Prostate gland (tissue), 2 donors: ENCODE data around the gene MAF. TPM values are rescaled to one million over a fixed set of nuclear protein-coding genes. Genes with fewer than 3 reads are reported as not detected.

Source experiments
- DNase-seq: peaks from one replicate; pipeline ENCODE4 v3.0.0-alpha.2; 2019; ENCODE audit warnings: low spot score
- H3K27ac ChIP-seq, 2 donors: fragments of 200-600 bp; sonication (generic); 2 replicates each; pipeline ENCODE4 v1.5.1; 2017 to 2019
- H3K27me3 ChIP-seq: fragments of 200-600 bp; sonication (generic); replicated peaks from 2 replicates; pipeline ENCODE4 v1.5.1; 2019; ENCODE audit not compliant: insufficient read depth
- H3K36me3 ChIP-seq, 2 donors: fragments of 200-600 bp; sonication (generic); 1 replicate in 1 of 2; 2 replicates in 1 of 2; pipeline versions ENCODE4 v1.5.1 to v1.8.1; 2017 to 2019
- H3K4me1 ChIP-seq: fragments of 200-600 bp; sonication (generic); replicated peaks from 2 replicates; pipeline ENCODE4 v1.5.1; 2019
- H3K4me3 ChIP-seq, 2 donors: fragments of 200-600 bp; sonication (generic); 2 replicates each; pipeline ENCODE4 v1.5.1; 2017 to 2019
- H3K9me3 ChIP-seq: fragments of 200-600 bp; sonication (generic); 2 replicates; pipeline ENCODE4 v1.5.1; 2017
- CTCF ChIP-seq, 4 experiments: fragments of 200-600 bp in 2 of 4; fragments of 450-650 bp in 2 of 4; sonication (generic) in 2 of 4; IDR thresholded peaks; 1 replicate in 3 of 4; 2 replicates in 1 of 4; pipeline ENCODE4 v1.5.1; 2016 to 2019; ENCODE audit warnings: antibody characterized with exemption in 4 of 4, mild to moderate bottlenecking in 2 of 4, moderate library complexity in 2 of 4
- POLR2A ChIP-seq: fragments of 450-650 bp; IDR thresholded peaks from one replicate; pipeline ENCODE4 v1.6.1; 2016; ENCODE audit warnings: antibody characterized with exemption, mild to moderate bottlenecking
- POLR2AphosphoS5 ChIP-seq: sonication (generic); formaldehyde crosslinking; IDR thresholded peaks from one replicate; pipeline ENCODE4 v1.6.1; 2017; ENCODE audit warnings: antibody characterized with exemption
- WGBS: methylation state at CpG from one replicate; pipeline ENCODE4 v1.1.5; 2018; 5-methylcytosine and 5-hydroxymethylcytosine counted together
- intact Hi-C: fragments of 100-400 bp; cut with DNase I; formaldehyde crosslinking; loops from one replicate; pipeline ENCODE4 v1.14.2; 2022
- total RNA-seq, 2 donors: library from RNA; depleted of rRNA; stranded (reverse); fragments of >200 nt; gene quantifications; one replicate each; pipeline ENCODE4 v1.1.0, GENCODE V29; 2016

MAF gene
- total RNA-seq, 2 donors from 2014 or later: 91.4 to 131 TPM

- H3K4me3 ChIP-seq: no peak overlapping the region
- no peak overlapping the region for H3K27ac ChIP-seq
- no peaks in the 10 kb centered on the region for H3K27me3 ChIP-seq
- H3K4me1 ChIP-seq: peaks cover 3% of the 10 kb centered on the region
- WGBS: 64% methylated on average over 9 of the region's 9 CpGs
- intact Hi-C loops: no loop called here
- no peaks in the 10 kb centered on the region for H3K36me3 ChIP-seq
- H3K9me3 ChIP-seq: no peaks in the 10 kb centered on the region
- DNase-seq: no peak
- TF ChIP-seq POLR2AphosphoS5: no peak
- no peak for TF ChIP-seq POLR2A
- TF ChIP-seq CTCF (IDR thresholded peaks at IDR 0.05): no peak
Measured at GRCh38 chr16:79587897-79588296, 12.6 kb downstream of the MAF start.

DNA sequence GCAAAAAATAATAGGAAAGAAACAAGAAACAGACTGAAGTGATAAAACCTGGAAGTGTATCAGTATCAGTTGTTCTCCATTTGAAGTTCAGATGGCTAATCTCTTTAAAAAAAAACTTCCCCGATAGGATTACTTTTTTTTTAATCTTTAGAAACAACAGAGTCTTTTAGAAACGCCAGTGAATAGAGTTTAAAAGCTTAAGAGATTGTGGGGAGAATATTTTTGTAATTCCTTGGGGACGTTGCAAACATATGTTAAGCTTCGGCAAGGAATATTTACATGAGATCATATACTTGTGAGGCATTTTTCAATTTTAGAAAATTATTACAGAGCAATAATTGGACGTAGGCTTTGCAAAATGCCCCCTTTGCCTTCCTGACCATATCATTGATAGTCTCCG lies 13.2 kb downstream of the MAF start:
- H3K4me3 ChIP-seq: no peak overlapping the region
- TF ChIP-seq CTCF (IDR thresholded peaks at IDR 0.05): no peak
- TF ChIP-seq POLR2A: no peak
- no peak for TF ChIP-seq POLR2AphosphoS5
- no peak overlapping the region for H3K27ac ChIP-seq
- intact Hi-C loops: no loop called here
- H3K9me3 ChIP-seq: no peaks in the 10 kb centered on the region
- H3K4me1 ChIP-seq: peaks cover 3% of the 10 kb centered on the region
- 90% methylated on average over 6 of the region's 6 CpGs for WGBS
- no peaks in the 10 kb centered on the region for H3K27me3 ChIP-seq
- DNase-seq: no peak
- no peaks in the 10 kb centered on the region for H3K36me3 ChIP-seq

DNA sequence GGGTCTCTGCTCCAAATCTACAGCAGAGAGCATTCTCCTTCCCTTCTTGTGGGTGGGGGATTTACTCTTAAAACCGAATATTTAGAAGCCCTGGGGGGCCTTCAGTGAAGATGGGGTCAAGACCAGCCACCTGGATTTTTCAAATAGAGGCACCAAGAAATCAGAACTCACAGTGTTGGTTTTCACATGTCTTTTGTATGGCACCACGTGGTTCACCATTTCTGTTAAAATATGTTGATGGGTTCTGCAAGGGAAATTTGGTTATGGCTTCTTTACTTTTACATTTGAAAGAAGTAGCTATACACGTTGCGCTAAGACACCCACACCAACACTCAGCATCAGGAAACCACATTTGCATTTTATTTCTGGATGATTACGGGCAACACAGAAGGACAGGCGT lies 17.7 kb downstream of the MAF start:
- DNase-seq: no peak
- H3K4me1 ChIP-seq: peaks cover under 1% of the 10 kb centered on the region
- no peak overlapping the region for H3K27ac ChIP-seq
- H3K36me3 ChIP-seq: no peaks in the 10 kb centered on the region
- no peak overlapping the region for H3K4me3 ChIP-seq
- intact Hi-C loops: no loop called here
- WGBS: 93% methylated on average over 6 of the region's 6 CpGs
- no peaks in the 10 kb centered on the region for H3K27me3 ChIP-seq
- H3K9me3 ChIP-seq: no peaks in the 10 kb centered on the region
- TF ChIP-seq POLR2A: no peak
- no peak for TF ChIP-seq POLR2AphosphoS5
- no peak for TF ChIP-seq CTCF (IDR thresholded peaks at IDR 0.05)

GRCh38 chr16:79580453-79581191 lies 19.9 kb downstream of the MAF start:
- Histone ChIP-seq H3K9me3 (no peaks in the 10 kb centered on the region), H3K27ac (no peak overlapping the region), H3K4me1 (no peaks in the 10 kb centered on the region), H3K36me3 (no peaks in the 10 kb centered on the region), H3K4me3 (no peak overlapping the region), H3K27me3 (no peaks in the 10 kb centered on the region)
- no peak for TF ChIP-seq CTCF (IDR thresholded peaks at IDR 0.05)
- TF ChIP-seq POLR2A: no peak
- no peak for TF ChIP-seq POLR2AphosphoS5
- WGBS: 64% methylated on average over 10 of the region's 10 CpGs
- DNase-seq: no peak
- intact Hi-C loops: no loop called here

DNA sequence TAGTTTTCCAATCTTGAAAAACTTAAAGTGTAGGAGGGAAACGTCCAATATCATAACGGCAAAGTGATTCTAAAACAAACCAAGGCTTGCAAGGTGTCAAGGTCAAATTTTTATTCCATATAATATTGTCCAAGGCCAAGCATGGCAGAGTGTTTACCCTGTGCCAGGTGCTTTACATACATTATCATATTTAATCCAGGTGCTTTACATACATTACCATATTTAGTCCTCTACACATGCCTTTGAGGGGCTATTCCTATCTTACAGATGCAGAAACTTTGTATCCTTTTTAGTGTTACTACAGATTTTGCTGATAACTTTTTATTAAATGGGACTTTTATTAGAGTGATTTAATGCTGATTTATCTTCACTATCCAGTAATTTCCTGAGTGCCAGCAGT lies 23.9 kb downstream of the MAF start:
- no peak for DNase-seq
- intact Hi-C loops: no loop called here
- 70% methylated on average over 2 of the region's 2 CpGs for WGBS
- Histone ChIP-seq H3K4me3 (no peak overlapping the region), H3K9me3 (no peaks in the 10 kb centered on the region), H3K36me3 (no peaks in the 10 kb centered on the region), H3K27me3 (no peaks in the 10 kb centered on the region), H3K27ac (no peak overlapping the region), H3K4me1 (no peaks in the 10 kb centered on the region)
- TF ChIP-seq POLR2A (no peak), POLR2AphosphoS5 (no peak), CTCF (IDR thresholded peaks at IDR 0.05) (no peak)
